ENCODE measurements around the gene AFF1. TPM values are rescaled to one million over a fixed set of nuclear protein-coding genes. Genes with fewer than 3 reads are reported as not detected.

Gene AFF1
- total and polyA plus RNA-seq, 4 donors: 7.2 to 42.8 (median 21.5) TPM

DNA sequence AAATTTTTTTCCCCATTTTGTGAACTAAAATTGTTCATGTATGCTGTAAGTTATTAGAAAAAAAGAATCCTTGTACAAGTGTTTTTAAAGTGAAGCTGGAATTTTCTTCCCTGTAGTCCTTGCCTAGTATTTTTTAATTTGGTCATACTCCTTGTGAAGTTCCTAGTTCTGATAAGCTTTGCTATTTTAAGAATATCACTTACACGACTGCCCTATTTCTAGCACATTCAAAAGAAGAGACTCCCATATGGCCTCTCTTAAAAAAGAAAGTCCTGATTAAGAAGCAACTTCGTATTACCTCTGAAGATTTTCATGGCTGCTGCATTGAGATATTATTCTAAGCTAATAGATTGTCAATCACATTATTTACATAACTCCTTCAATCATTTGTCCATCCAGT, 198.4 kb downstream of the AFF1 start (continued):
- no peak for TF ChIP-seq REST (IDR thresholded peaks at IDR 0.05)
- no peak for TF ChIP-seq FOXA1 (IDR thresholded peaks at IDR 0.05)
- no peak for TF ChIP-seq HNF4A (conservative IDR thresholded peaks at IDR 0.05)
- TF ChIP-seq NR2F2 (IDR thresholded peaks at IDR 0.05): no peak
- TF ChIP-seq YY1 (IDR thresholded peaks at IDR 0.05): no peak

GRCh38 chr4:87134122-87134521, 199.3 kb downstream of the AFF1 start:
- DNase-seq (ENCODE audit: low spot score): no peak
- H3K27ac ChIP-seq (ENCODE audit: low read depth in 1 of 2, low read length in 2 of 2): no peak overlapping the region
- 95% methylated on average over 3 of the region's 3 CpGs for whole genome bisulfite sequencing
- H3K9ac ChIP-seq (ENCODE audit: low read depth in 1 of 2, low read length in 2 of 2): no peak overlapping the region
- H3K27me3 ChIP-seq (ENCODE audit: control insufficient read depth in 4 of 4, insufficient read depth in 4 of 4, low read length in 3 of 4): no peaks in the 10 kb centered on the region
- no peaks in the 10 kb centered on the region for H3K4me1 ChIP-seq (ENCODE audit: control insufficient read depth in 4 of 4, insufficient read depth in 4 of 4, low read length in 3 of 4)
- no peak for TF ChIP-seq FOXA1 (IDR thresholded peaks at IDR 0.05)
- no peak for TF ChIP-seq RAD21 (IDR thresholded peaks at IDR 0.05)
- TF ChIP-seq SP1 (IDR thresholded peaks at IDR 0.05): no peak
- no peak for TF ChIP-seq NR2F2 (IDR thresholded peaks at IDR 0.05)
- no peak for TF ChIP-seq YY1 (IDR thresholded peaks at IDR 0.05)
- no peak for TF ChIP-seq TAF1 (conservative IDR thresholded peaks at IDR 0.05)
- no peak for TF ChIP-seq FOXA2 (IDR thresholded peaks at IDR 0.05)
- no peak for TF ChIP-seq HNF4A (conservative IDR thresholded peaks at IDR 0.05)
- no peak for TF ChIP-seq MAX (IDR thresholded peaks at IDR 0.05)
- no peak for TF ChIP-seq HNF4G (IDR thresholded peaks at IDR 0.05)
- no peak for TF ChIP-seq EGR1 (IDR thresholded peaks at IDR 0.05; ENCODE audit: low read depth in 2 of 2)
- TF ChIP-seq ZBTB33 (IDR thresholded peaks at IDR 0.05): no peak
- TF ChIP-seq, protein P1, sequence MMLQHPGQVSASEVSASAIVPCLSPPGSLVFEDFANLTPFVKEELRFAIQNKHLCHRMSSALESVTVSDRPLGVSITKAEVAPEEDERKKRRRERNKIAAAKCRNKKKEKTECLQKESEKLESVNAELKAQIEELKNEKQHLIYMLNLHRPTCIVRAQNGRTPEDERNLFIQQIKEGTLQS (IDR thresholded peaks at IDR 0.05): no peak
- TF ChIP-seq RXRA (IDR thresholded peaks at IDR 0.05): no peak
- no peak for TF ChIP-seq REST (IDR thresholded peaks at IDR 0.05)
- TF ChIP-seq, protein P2, sequence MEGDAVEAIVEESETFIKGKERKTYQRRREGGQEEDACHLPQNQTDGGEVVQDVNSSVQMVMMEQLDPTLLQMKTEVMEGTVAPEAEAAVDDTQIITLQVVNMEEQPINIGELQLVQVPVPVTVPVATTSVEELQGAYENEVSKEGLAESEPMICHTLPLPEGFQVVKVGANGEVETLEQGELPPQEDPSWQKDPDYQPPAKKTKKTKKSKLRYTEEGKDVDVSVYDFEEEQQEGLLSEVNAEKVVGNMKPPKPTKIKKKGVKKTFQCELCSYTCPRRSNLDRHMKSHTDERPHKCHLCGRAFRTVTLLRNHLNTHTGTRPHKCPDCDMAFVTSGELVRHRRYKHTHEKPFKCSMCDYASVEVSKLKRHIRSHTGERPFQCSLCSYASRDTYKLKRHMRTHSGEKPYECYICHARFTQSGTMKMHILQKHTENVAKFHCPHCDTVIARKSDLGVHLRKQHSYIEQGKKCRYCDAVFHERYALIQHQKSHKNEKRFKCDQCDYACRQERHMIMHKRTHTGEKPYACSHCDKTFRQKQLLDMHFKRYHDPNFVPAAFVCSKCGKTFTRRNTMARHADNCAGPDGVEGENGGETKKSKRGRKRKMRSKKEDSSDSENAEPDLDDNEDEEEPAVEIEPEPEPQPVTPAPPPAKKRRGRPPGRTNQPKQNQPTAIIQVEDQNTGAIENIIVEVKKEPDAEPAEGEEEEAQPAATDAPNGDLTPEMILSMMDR (IDR thresholded peaks at IDR 0.05; ENCODE audit: low read depth, low read length, missing input control): no peak
- TF ChIP-seq JUND (IDR thresholded peaks at IDR 0.05): no peak
- TF ChIP-seq GABPA (IDR thresholded peaks at IDR 0.05 in 1 of 2, conservative IDR thresholded peaks at IDR 0.05 in 1 of 2): no peak
- H3K4me3 ChIP-seq (ENCODE audit: low read depth in 1 of 3, low read length in 3 of 3): no peak overlapping the region
- H3K36me3 ChIP-seq (ENCODE audit: control insufficient read depth in 4 of 4, insufficient read depth in 3 of 4, low read depth in 1 of 4, low read length in 3 of 4): peaks cover 16 to 74% (median 65%) of the 10 kb centered on the region in 4 donors
- H3K9me3 ChIP-seq (ENCODE audit: control insufficient read depth in 4 of 4, low read length in 3 of 4): no peaks in the 10 kb centered on the region

Data from liver (tissue), 9 donors.